K562 (cell line): ENCODE measurements around the gene TMEM138. TPM values are rescaled to one million over a fixed set of nuclear protein-coding genes. Genes with fewer than 3 reads are reported as not detected.

Experiments used
- ARNT ChIP-seq, 2 experiments: fragments of 450-650 bp; IDR thresholded peaks; 2 replicates each; pipeline ENCODE4 v1.6.1; 2016; ENCODE audit warnings: mild to moderate bottlenecking in 1 of 2
- GTF2F1 ChIP-seq: IDR thresholded peaks from 2 replicates; pipeline ENCODE4 v1.6.1; 2011; ENCODE audit warnings: low read depth, low read length, improper control_type of control experiment
- JUNB ChIP-seq: fragments of 450-650 bp; formaldehyde crosslinking; conservative IDR thresholded peaks from 2 replicates; pipeline ENCODE4 v1.4.0; 2020; ENCODE audit warnings: mild to moderate bottlenecking
- L3MBTL2 ChIP-seq: fragments of 450-650 bp; IDR thresholded peaks from 2 replicates; pipeline ENCODE4 v1.6.1; 2016; ENCODE audit warnings: mild to moderate bottlenecking, moderate library complexity
- MGA ChIP-seq: fragments of 450-650 bp; IDR thresholded peaks from 2 replicates; pipeline ENCODE4 v1.6.1; 2016; ENCODE audit warnings: mild to moderate bottlenecking, moderate library complexity
- NR2C1 ChIP-seq, 2 experiments: fragments of 450-650 bp; IDR thresholded peaks; 2 replicates each; pipeline ENCODE4 v1.6.1; 2017; ENCODE audit warnings: mild to moderate bottlenecking in 2 of 2, antibody characterized with exemption in 1 of 2, inconsistent platforms in 1 of 2, missing compliant biosample characterization in 1 of 2, missing genetic modification characterization in 1 of 2
- POLR2G ChIP-seq: fragments of 200-400 bp; formaldehyde crosslinking; IDR thresholded peaks from 2 replicates; pipeline ENCODE4 v1.6.1; 2017; ENCODE audit warnings: low read depth, mild to moderate bottlenecking, antibody characterized with exemption, low read length, moderate library complexity
- ZNF175 ChIP-seq: fragments of 200-800 bp; sonication (Bioruptor generic); IDR thresholded peaks from 2 replicates; pipeline ENCODE4 v1.6.1; 2016; ENCODE audit warnings: low read depth, mild to moderate bottlenecking, missing genetic modification characterization, missing compliant biosample characterization
- polyA plus RNA-seq, 8 experiments: library from polyadenylated mRNA; depleted of rRNA in 4 of 8; stranded (reverse) in 5 of 8; unstranded in 3 of 8; fragments of >200 nt; fragmentation: Nextera tagmentation in 2 of 8; fragmentation: Illumina TruSeq in 1 of 8; extraction: Ambion mirVana in 2 of 8; extraction: Trizol in 1 of 8; gene quantifications; 2 replicates each; pipeline versions ENCODE4 v1.2.1 to v1.2.3, GENCODE V29; 2011 to 2014; ENCODE audit warnings: inconsistent platforms in 1 of 8, missing spikeins in 1 of 8
- total RNA-seq, 7 experiments: library from RNA; depleted of rRNA in 6 of 7; stranded (reverse); fragments of >200 nt in 6 of 7; fragmentation: Illumina TruSeq in 2 of 7; extraction: Trizol in 2 of 7; gene quantifications; 2 replicates each; pipeline versions ENCODE4 v1.2.1 to v1.2.3, GENCODE V29; 2011 to 2021; ENCODE audit warnings: low replicate concordance in 1 of 7
- TF ChIP-seq, protein P1 (sequence below), 2 experiments: fragments of 450-650 bp in 1 of 2; sonication (generic) in 1 of 2; formaldehyde crosslinking in 1 of 2; IDR thresholded peaks in 1 of 2; conservative IDR thresholded peaks in 1 of 2; 2 replicates each; pipeline versions ENCODE4 v1.6.1 to v1.8.1; 2016 to 2023; ENCODE audit warnings: mild to moderate bottlenecking in 2 of 2, moderate library complexity in 2 of 2, inconsistent platforms in 1 of 2, missing genetic modification reagents in 1 of 2
- TF ChIP-seq, protein P2 (sequence below): sonication (generic); formaldehyde crosslinking; IDR thresholded peaks from 2 replicates; pipeline ENCODE4 v1.9.0; 2022; ENCODE audit warnings: mild to moderate bottlenecking, missing genetic modification reagents

Gene TMEM138
- total and polyA plus RNA-seq, 9 of the 15 experiments (the other 6 are each of a cell fraction or from before 2014, with no cell fraction given): 23.2 to 168 (median 63.1) TPM

DNA sequence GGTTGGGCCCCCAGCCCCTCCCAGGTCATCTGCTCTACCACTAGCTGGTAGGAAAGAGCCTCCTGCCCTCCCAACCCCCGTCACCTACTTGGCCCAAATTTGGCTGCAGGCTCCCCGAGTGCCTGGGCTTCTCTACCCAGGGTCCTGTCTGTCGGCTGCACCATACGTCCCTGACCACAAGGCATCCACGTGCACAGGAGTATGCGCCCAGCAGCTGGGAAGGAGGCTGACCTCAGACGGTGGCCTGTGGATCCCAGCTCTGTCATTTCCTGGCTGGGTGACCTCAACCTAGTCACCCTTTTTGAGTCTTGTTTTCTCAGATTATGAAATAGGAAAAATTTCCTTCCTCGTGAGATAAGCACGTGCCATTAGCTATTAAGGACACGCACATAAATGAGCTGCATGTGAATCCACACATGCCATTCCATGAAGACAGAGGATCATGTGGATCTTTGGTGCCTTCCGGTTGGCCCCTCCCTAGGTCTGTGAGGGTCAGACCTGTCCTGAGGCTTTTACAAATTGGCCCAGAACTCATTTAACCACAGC is 14.2 kb upstream of the TMEM138 start (continued):
- TF ChIP-seq NR2C1 (IDR thresholded peaks at IDR 0.05) (no peak; the same call in 1 of the 2 replicates), NR2C1 (tag; IDR thresholded peaks at IDR 0.05) (peak; percentile 74; the same call in 1 of the 2 replicates), JUNB (CRISPR knock-in tag) (no peak), ARNT (IDR thresholded peaks at IDR 0.05) (no peak), POLR2G (0 out of 2 replicates have a peak, but pooled peaks have one; percentile 37), MGA (peak; percentile 76), L3MBTL2 (peak; percentile 63), ZNF175 (CRISPR knock-in tag) (0 out of 2 replicates have a peak, but pooled peaks have one; percentile 35), GTF2F1 (no peak)
- TF ChIP-seq, protein P1, sequence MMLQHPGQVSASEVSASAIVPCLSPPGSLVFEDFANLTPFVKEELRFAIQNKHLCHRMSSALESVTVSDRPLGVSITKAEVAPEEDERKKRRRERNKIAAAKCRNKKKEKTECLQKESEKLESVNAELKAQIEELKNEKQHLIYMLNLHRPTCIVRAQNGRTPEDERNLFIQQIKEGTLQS (IDR thresholded peaks at IDR 0.05): peak; percentile 71
- TF ChIP-seq, protein P1 (CRISPR knock-in tag; conservative IDR thresholded peaks at IDR 0.05): no peak
- TF ChIP-seq, protein P2, sequence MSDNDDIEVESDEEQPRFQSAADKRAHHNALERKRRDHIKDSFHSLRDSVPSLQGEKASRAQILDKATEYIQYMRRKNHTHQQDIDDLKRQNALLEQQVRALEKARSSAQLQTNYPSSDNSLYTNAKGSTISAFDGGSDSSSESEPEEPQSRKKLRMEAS: peak; percentile 85
